GM12864 (cell line): ENCODE data around the gene DOLPP1.

ENCODE experiments used
- DNase-seq: peaks from one replicate; pipeline ENCODE4 v3.0.0-alpha.2; 2011; ENCODE audit warnings: low read depth
- H3K4me3 ChIP-seq: 2 replicates; pipeline ENCODE4 v1.5.1; 2011; ENCODE audit warnings: mild to moderate bottlenecking, low read depth, low read length, control low read depth
- CTCF ChIP-seq: IDR thresholded peaks from 2 replicates; pipeline ENCODE4 v1.5.1; 2011; ENCODE audit warnings: low read depth, mild to moderate bottlenecking, moderate library complexity, low read length, control low read depth, inconsistent platforms; ENCODE audit errors: missing control alignments

DOLPP1 gene

GRCh38 chr9:129053020-129053419 lies 27.9 kb upstream of the DOLPP1 start:
- no peak for DNase-seq
- no peak for TF ChIP-seq CTCF
- H3K4me3 ChIP-seq: no peak overlapping the region

- no peak for TF ChIP-seq CTCF
- H3K4me3 ChIP-seq: no peak overlapping the region
- DNase-seq: no peak
Observed at GRCh38 chr9:129054163-129054851, 26.6 kb upstream of the DOLPP1 start.

GRCh38 chr9:129058965-129059795 lies 21.7 kb upstream of the DOLPP1 start:
- H3K4me3 ChIP-seq: no peak overlapping the region
- no peak for DNase-seq
- no peak for TF ChIP-seq CTCF

DNA sequence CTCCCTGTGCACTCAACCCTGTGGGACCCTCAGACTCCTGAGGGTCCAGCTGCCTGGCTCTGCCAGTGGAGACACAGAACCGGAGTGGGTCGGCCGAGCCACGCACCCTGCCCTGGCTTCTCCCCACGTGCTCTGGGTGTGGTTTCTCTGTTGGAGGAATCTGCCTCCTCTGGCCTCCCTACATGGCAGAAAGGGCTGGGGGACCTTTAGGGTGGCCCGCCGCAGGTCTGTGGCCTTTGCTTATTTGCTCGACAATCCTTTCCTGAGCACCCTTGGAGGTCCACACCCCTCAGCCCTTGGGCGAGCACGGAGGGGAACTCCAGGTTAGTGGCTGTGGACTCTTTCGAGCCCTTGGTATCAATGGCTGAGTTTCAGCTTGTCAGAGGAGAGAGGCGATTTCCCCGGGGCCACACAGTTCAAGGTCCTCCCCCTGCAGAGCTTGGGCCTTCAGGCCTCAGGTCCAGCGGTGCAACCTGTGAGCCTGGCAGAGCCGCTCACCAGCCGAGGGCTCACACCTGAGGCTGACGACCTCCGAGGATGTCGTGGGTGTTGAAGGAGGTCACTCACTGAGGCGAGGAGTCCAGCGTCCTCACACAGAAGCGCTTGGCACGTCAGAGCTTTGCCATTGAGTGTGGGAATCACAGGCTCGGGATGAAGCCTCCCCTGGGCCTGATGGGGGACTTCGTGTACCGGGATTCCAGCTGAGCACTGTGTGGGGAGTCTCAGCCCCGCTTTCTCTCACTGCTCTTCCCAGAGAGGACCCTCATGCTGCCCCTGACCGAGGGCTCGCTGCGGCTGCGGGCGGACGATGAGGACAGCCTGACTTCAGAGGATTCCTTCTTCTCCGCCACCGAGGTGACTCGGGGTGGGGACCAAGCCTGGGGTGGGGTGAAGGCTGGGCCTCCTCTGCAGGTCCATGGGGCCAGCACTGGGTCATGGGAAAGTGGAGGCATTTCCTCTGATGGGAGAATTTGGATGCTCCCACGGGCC lies 20.8 kb upstream of the DOLPP1 start:
- H3K4me3 ChIP-seq: no peak overlapping the region
- no peak for TF ChIP-seq CTCF
- DNase-seq: no peak

GRCh38 chr9:129060991-129061390 lies 19.9 kb upstream of the DOLPP1 start:
- TF ChIP-seq CTCF: no peak
- no peak overlapping the region for H3K4me3 ChIP-seq
- no peak for DNase-seq

DNA sequence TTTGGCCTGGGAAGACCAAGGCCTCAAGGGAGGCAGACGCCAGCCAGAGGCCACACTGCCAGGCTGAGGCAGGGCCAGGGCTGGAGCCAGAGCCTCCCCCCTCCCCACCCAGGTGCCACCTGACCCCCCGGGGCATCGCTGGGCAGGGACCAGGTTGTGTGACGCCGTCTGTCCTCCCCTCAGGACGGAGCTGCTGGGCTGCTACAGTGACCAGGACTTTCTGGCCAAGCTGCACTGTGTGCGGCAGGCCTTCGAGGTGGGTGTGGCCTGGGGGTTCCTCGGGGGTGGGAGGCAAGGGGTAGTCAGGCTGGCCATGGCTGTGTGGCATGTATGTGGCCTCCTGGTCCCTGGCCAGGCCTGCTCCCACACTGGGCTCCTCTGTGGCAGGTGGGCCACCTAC lies 17.9 kb upstream of the DOLPP1 start:
- no peak for TF ChIP-seq CTCF
- H3K4me3 ChIP-seq: no peak overlapping the region
- no peak for DNase-seq
